Brain microvascular endothelial cell (primary cell): Measurements from ENCODE around the gene ZKSCAN8.

Experiments used
- DNase-seq: peaks from one replicate; pipeline ENCODE4 v3.0.0-alpha.2; 2020
- H3K27ac ChIP-seq: fragments of 250-450 bp; sonication (Bioruptor Pico); 2 replicates; pipeline ENCODE4 v1.5.1; 2020; ENCODE audit warnings: mild to moderate bottlenecking, moderate library complexity
- H3K27me3 ChIP-seq: fragments of 250-450 bp; sonication (Bioruptor Pico); replicated peaks from 2 replicates; pipeline ENCODE4 v1.5.1; 2020; ENCODE audit warnings: mild to moderate bottlenecking
- H3K36me3 ChIP-seq: fragments of 250-450 bp; sonication (Bioruptor Pico); replicated peaks from 2 replicates; pipeline ENCODE4 v1.5.1; 2020; ENCODE audit warnings: mild to moderate bottlenecking
- H3K4me3 ChIP-seq: 2 replicates; pipeline ENCODE4 v1.5.1; 2011; ENCODE audit warnings: low read depth, mild to moderate bottlenecking, control low read depth, low read length, moderate library complexity
- in situ Hi-C: cut with HindIII; loops from 2 replicates; pipeline ENCODE4 v1.10.0; 2017; ENCODE audit warnings: low sequenced_read_pairs, low pct_ligation_motif_present
- TF ChIP-seq, protein P1 (sequence below): IDR thresholded peaks from 2 replicates; pipeline ENCODE4 v1.5.1; 2011; ENCODE audit warnings: low read depth, mild to moderate bottlenecking, moderate library complexity, low read length, control low read depth, inconsistent platforms; ENCODE audit errors: missing control alignments

Gene ZKSCAN8

DNA sequence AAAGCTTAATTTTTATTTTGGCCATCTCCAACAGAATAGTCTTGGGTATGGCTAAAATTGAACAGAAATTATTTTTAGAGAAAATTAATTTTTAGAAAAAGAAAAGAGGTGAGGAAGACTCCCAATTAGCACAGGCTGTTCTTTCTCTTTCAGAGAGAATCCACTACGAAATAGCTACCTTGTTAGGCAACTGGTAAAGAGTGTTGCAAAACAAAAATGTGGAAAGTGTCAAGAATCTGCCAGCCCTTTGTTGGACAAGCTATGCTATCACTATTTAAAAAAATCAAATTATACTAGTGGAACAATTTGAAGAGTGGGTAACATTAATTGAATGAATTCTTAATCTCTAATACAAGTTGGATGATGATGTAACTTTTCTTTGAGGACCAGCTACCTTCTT lies 64.2 kb downstream of the ZKSCAN8 start:
- H3K27ac ChIP-seq = no peak overlapping the region
- H3K4me3 ChIP-seq = no peak overlapping the region
- no peak for DNase-seq
- H3K27me3 ChIP-seq = peaks cover 5% of the 10 kb centered on the region
- in situ Hi-C loops = no loop called here
- H3K36me3 ChIP-seq = no peaks in the 10 kb centered on the region
- TF ChIP-seq, protein P1, sequence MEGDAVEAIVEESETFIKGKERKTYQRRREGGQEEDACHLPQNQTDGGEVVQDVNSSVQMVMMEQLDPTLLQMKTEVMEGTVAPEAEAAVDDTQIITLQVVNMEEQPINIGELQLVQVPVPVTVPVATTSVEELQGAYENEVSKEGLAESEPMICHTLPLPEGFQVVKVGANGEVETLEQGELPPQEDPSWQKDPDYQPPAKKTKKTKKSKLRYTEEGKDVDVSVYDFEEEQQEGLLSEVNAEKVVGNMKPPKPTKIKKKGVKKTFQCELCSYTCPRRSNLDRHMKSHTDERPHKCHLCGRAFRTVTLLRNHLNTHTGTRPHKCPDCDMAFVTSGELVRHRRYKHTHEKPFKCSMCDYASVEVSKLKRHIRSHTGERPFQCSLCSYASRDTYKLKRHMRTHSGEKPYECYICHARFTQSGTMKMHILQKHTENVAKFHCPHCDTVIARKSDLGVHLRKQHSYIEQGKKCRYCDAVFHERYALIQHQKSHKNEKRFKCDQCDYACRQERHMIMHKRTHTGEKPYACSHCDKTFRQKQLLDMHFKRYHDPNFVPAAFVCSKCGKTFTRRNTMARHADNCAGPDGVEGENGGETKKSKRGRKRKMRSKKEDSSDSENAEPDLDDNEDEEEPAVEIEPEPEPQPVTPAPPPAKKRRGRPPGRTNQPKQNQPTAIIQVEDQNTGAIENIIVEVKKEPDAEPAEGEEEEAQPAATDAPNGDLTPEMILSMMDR = no peak

DNA sequence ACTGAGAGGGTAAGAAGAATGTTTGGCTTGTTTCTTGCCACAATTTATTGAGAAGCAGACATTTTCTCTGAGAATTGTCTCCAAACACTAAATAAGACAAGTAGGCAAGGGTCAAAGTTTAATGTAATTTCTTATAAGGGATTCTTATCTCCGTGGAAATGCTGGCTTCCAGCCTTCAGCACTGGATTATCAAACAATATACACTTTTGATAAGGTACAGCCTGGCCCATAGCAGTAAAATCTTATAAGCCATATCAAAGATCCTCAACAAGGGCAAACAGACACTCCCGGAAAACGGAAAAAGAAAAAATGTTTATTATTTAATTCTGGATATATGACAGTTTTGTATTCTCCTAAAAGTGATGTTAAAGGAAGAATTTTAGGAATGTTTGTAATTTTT lies 64.8 kb downstream of the ZKSCAN8 start:
- DNase-seq = no peak
- TF ChIP-seq, protein P1 = no peak
- no peak overlapping the region for H3K27ac ChIP-seq
- in situ Hi-C loops = no loop called here
- no peak overlapping the region for H3K4me3 ChIP-seq
- H3K27me3 ChIP-seq = peaks cover 5% of the 10 kb centered on the region
- H3K36me3 ChIP-seq = no peaks in the 10 kb centered on the region

DNA sequence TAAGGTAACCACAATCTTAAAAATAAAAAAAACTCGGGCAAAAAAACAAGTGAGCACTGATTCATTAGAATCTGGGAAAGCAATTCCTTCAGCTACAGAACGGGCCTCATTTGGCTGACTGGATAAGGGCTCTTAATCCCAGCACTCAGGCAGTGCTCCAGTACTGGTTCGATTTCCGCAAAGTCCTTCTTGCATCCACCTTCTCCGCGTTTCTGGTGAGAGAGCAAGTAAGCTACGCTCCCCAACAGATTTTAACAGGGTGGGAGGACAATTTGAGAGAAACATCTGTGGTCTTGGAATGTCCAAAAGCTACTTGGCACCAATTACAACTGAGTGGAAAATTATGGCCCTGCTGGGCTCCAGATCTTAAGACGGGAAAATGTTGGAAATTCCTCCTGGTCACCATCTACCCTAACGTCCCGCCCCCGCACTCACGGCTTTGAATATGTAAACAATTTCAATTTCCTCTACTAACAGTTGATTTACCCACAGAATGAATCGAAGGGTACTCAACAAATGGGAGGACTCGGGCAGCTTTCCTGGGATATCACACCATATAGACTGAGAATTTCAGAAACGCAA lies 65.3 kb downstream of the ZKSCAN8 start:
- DNase-seq = no peak
- TF ChIP-seq, protein P1 = no peak
- no peaks in the 10 kb centered on the region for H3K36me3 ChIP-seq
- H3K27ac ChIP-seq = no peak overlapping the region
- peaks cover 5% of the 10 kb centered on the region for H3K27me3 ChIP-seq
- peak overlapping the region; percentile 65 for H3K4me3 ChIP-seq
- in situ Hi-C loops = no loop called here

DNA sequence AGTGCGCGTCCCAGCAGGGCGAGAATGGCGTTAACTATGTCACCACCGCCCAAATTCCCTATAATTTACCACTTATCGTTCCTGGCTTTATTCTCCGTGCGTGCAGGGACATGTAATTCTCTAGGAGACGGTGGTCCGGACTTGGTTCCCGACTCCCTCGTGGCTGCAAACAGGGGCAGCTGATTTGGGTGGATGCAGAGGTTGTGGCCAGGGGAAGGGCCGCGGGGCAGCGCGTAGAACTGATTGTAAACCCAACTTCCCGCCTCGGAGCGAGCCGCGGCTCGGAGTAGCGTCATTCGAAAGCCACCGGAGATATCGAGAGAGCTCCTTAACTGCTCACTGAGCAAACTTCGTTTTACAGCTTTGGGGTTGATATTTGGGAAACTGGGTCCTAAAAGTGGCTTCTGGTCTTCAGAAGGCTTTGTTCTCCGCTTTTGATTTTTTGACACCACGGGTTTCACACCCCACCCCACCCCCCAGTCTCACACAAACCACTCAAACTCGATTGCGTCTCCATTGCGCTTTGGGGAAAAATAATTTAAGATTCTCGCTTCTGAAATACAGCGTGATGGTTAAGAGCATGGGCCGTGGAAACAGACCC lies 65.9 kb downstream of the ZKSCAN8 start:
- Histone ChIP-seq H3K27me3 (peaks cover 5% of the 10 kb centered on the region), H3K4me3 (peak overlapping the region; percentile 65), H3K36me3 (no peaks in the 10 kb centered on the region), H3K27ac (no peak overlapping the region)
- in situ Hi-C loops = no loop called here
- peak; percentile 32 for DNase-seq
- TF ChIP-seq, protein P1 = no peak

DNA sequence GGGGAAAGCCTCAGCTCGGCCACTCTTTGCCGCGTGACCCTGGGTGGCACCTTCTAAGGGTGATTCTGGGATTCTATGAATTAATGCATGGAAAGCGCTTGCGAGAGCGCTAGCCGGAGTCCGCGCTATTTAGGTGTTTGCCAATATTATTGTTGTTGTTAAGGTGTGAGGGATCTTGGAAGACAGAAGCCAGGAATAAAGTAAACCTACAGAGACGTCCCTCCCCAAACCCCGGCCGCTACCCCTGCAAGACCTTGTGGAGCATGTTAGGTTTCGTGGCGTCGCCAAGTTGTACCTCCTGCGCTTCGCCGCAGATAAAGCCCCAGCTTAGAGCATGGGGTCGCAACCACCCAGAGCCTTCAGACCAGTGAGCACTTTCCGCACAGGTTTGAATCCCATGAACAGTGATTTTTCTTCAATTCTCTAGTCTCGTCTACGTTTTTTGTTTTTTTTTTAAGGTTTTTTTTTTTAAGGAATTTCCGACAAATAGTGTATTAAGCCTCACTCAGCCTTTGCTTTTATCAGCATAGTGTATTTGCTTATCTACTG lies 66.5 kb downstream of the ZKSCAN8 start:
- in situ Hi-C loops = no loop called here
- Histone ChIP-seq H3K4me3 (peak overlapping the region; percentile 65), H3K36me3 (no peaks in the 10 kb centered on the region), H3K27ac (no peak overlapping the region), H3K27me3 (peaks cover 5% of the 10 kb centered on the region)
- no peak for DNase-seq
- TF ChIP-seq, protein P1 = no peak
